NCI-H226 (cell line): Measurements from ENCODE around the gene ZNF367.

ENCODE experiments used
- DNase-seq: peaks from one replicate; pipeline ENCODE4 v3.0.0-alpha.2; 2015

The ZNF367 gene

DNA sequence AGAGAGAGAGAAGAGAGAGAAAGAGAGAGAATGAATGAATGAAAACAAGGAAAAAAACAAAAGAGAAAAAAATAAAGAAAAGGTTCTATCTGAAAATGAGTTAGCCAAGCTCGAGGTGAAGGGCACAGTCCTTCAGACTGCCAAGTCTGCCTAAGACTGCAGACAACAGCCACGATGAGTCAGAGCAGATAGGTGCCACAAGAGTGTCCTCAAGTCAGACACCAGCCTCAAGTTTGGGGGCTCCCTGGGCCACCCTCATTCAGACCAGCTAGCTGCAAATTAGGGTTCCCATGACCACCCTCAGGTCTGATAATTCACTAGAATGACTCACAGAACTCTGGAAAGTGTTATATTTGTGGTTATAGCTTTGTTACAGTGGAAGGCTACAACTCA, 17.9 kb upstream of the ZNF367 start:
- no peak for DNase-seq

DNA sequence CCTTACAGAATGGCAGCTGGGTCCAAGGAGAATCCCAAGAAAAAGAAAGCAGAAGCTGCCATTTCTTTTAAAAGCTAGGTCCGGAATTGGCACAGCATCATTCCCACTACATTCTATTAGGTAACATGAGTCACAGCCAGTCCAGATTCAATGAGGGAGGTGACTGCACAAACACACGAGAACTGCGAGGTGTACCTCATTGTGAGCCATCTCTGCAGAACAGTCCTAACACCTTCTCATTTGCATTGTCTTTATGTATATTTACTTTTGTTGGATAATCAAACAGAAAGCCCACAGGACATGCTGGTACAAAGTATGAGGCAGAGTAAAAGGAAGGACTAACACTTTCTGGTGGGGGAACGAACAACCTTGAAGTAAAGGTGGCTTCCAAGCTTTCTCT, 17.2 kb upstream of the ZNF367 start:
- DNase-seq, result no peak

DNA sequence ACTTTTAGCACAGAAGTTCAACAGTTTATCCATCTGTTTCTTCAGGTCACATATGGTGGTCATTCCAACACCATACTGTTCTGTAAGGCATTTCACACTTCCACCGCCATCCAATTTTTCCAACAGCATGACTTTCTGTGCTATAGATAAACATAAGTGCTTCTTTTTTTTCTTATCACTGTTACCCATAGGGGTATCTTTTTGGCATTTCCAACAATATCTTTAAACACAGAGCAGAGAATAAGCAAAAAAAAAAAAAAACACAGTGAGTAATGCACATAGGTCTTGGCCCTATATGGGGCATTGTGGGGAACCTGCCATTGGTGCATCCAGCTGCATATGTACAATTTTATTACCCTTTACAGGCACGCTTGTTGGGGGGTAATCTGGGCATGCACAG, 12.2 kb upstream of the ZNF367 start:
- DNase-seq, result no peak

DNA sequence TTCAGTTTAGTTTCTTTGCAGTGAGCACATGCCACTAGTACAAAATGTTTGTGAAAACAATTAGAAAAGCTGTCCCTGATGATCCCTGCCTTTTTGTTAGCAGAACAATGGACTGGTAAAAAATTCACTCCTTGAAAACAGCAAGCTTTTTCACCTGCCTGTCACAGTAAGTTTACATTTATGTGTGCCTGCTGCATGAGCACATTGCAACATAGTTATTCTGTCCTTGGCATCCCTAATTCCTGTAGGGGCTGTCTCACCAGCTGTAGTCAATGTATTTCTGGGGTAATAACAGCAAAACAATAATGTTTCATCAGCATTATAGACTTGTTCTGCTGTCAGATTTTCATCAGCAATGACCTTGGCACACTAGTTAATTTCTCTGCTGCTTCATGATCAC, 11.6 kb upstream of the ZNF367 start:
- DNase-seq, result no peak

DNA sequence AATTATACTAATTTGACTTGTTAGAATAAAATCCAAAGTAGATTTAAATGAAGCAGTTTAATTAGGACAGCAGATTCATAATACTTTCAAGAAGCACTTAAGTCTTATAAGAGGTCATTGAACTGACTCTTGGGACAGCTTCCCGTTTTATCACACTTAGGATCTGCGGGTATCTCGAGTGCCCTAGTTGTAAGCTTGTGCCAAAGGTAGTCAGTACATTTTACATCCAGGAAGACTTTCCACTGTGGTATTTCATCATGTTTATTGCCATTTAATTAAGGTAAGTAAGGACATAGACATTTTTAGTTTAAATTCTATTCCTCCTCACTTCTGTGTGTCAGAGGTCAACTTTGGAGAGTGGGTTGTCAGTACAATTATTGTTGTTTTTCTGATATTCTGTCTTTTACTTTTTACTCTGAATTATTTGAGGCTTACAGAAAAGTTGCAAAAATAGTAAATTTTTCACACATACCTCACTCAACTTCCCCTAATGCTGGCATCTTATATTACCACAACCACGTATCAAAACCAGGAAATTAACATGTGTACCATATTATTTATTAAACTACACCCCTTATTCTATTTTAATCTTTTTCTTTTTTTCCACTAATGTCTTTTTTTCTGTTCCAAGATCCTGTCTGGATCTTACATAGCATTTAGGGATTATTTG, 7.5 kb upstream of the ZNF367 start:
- no peak for DNase-seq

DNA sequence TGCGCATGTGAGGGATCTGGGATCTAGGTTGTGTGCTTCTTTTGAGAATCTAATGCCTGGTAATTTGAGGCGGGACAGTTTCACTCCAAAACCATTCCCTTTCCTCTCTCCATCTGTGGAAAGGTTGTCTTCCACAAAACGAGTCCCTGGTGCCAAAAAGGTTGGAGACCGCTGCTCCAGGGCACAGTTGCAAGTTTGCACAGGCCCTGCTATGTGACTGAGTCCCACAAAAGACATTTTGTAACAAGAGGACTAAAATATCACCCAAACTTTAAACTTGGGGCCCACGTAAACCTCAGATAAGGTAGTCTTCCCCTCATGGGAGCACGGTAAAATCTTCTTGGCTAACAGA, 5.8 kb upstream of the ZNF367 start:
- no peak for DNase-seq

DNA sequence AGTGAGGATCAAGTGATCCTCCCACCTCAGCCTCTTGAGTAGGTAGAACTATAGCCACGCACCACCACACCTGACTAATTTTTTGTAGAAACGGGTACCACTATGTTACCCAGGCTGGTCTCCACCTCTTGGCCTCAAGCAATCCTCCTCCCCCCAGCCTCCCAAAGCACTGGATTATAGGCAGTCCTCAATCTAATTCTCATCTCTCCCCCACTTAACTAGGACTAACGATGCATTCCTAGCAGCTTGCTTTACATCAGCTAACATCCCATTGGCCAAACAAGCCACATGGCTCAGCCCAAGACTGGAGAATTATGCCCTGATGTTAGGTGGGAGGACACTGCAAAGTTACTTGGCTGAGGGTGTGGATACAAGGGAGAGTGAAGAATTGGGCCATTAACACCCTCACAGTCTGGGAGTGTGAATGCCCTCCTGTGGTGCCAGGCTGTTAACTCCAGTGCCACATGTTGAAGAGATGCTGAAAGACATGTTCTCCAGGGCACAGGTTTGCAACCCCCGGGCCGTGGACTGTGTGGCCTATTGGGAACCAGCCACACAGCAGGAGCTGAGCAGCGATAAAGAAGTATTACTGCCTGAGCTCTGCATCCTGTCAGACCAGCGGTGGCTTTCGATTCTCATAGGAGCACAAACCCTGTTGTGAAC, 5.3 kb upstream of the ZNF367 start:
- DNase-seq, result no peak

DNA sequence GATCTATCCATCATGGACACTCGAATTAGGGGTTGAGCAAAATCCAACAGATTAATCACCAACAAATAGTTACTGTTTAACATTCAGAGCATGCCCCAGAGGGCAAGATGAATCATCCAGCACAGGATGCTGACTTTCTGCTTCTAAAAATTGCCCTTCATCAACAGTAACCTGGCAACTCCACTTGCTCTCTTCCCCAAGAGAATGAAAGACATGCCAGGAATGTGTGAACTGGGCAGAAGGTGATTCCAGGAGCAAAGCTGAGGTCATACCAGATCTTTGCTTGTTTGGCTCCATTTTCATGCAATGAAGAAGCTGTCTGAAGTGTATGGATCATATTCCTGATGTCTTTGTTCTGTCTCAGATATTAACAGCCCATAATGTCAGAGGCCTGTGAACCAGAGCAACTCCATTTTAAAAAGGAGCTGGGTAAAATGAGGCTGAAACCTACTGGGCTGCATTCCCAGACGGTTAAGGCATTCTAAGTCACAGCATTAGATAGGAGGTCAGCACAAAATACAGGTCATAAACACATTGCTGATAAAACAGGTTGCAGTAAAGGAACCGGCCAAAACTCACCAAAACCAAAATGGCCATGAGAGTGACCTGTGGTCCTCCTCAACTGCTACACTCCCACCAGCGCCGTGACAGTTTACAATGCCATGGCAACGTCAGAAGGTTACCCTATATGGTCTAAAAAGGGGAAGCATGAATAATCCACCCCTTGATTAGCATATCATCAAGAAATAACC, 2.5 kb upstream of the ZNF367 start:
- peak; percentile 99 for DNase-seq

DNA sequence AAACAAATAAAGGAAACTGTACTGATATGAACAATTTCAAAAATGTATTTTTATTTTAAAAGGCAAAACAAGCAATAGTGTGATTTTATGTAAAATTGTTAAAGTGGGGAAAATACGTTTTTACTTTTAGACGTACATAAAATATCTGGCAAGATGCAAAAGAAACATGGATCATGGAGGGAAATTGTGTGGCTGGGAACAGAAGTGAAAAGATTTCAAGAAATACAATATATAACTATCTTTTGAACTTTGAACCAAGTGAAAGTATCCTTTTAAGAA, 1.5 kb upstream of the ZNF367 start:
- no peak for DNase-seq

DNA sequence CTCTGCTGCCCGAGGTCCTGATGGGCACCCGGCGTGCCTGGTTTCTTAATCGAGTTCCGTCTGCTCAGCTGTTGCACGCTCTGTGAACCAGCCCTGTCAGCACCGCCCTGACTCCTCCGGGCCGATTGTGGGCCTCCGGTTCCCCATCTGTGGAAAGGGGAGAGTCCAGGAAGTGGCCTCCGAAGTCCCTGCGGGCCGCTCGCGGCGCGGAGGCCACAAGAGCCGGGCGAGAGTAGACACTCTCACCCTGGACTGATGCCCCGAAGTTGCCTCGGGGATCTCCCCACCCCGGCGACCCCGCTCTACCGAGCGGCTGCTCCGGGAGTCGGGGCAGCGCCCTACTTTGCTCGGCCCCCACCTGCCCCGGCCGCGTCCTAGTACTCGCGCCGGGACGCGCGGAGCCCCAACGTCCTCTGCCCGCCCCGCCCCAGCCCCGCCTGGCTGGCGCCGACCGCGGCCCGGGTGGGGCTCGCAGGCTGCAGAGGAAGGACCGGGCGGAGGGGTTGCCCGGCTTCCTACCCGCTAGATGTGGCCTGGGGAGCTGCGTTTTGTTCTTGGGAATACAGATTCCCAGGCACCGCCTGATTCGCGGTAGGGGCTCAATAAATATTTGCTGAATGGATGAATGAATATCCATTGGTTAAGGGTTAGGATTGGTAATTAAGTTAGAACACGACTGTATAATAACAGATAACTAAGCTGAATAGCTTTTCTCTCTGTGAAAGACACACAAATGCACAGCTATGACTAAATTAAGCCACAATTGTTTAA, 935 bp upstream of the ZNF367 start:
- peak; percentile 81 for DNase-seq

DNA sequence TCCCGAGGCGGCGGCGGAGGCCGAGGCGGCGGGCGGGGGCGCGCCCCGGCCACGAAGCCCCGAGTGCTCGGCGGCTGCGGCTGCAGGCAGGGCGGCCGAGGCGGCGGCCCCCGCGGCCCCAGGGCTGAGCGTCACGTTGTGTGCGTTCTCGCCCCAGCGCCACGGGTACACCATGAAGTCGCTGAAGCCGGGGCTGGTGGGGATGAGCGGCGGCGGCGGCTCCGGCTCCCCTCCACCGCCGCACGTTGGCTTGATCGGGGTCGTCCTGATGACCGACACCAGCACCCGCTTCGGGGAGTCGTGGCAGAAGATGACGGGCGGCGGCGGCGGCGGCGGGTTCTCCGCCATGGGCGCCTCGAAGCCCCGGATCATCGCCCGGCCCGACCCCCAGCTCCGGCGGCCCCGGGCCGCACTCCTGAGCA, 498 bp downstream of the ZNF367 start:
- DNase-seq, result no peak

DNA sequence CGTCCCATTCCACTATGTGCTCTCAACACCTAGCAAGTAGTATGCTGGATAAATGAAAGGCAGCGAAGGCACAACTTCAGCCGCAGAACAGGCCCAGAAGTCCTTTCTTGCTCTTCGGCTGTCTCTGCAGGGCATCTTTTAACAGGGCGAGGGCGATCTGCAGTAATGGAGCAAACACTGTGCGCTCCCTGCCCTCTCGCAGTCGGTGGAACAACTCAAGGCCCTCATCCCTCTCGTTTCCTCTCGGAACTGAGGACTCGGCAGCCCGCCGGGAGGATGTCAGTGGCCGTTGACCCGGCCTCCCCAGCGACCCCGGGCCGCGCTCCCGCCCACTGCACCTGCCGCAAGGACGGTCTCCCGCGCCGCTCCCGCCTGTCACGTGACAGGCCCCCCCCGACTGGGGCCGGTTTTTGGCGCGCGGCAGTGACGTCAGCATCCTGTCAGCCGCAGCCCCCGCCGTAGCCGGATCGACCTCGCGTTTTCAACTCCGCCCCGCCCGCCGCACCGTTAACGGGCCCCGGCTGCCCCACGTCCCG, 1.1 kb downstream of the ZNF367 start:
- peak; percentile 74 for DNase-seq

DNA sequence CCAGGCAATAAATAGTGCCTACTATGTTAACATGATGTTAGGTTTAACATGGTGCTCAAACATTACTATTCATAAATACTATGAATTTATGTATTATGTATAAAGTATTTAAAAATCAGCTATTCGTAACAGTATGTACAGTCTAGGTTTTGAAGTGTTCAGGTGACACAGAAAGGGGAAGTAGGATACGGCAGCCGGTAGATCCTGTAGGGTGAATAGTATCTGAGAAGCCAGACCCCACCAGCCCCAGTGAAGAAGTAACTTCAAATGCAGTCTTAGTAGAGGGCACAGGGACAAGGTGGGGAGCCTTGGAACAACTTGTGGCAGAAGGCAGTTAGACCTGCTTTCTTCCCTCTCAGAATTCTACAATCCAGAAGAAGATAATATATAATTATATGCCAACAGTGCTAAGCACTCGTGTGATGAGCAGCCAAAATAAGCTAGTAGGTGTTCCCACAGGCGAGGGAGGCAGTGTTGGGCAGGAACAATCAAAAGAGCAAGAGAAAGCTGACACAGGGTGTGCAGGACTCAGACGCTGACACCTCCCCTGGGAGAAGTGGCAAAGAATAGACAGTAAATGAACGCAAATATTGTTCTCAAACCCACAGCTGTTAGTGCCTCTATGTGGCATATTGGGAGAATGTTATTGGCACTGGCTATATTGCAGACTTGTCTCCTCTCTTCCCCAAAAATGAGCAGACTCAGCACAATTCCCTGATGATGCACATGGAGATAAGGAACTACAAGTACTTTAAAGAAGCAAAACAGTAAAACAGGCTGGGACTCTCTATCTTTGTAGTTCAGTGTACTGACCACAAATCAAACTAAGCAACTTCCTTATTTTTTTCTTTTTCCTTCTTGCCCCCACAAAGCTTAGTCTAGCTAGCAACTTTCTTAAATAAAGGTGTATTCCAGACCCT, 4.6 kb downstream of the ZNF367 start:
- no peak for DNase-seq

DNA sequence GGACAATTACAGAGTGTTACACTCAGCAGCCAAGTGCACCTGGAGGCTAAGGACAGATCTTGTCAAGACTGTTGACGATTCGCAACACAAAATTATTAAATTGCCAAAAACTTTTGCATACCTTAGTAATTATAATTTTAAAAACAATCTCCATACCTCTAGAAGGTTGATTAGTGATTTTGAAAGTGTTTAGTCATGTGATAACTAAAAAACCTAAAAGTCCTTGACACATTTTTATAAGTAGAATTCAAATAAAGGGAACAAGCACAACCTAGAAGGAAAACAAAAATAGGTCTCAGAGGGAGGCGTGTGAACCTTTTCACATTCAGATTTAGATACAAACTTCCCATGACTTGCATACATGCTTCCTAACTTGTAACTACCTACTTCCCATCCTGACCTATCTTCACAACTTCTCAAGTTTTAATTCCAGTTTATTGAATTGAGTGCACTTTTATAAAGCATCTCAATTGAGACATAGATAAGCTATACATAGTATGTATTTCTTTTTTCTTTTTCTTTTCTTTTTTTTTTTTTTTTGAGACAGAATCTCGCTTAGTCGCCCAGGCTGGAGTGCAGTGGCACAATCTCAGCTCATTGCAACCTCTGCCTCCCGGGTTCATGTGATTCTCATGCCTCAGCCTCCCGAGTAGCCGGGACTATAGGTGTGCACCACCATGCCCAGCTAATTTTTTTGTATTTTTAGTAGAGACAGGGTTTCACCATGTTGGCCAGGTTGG, 5.8 kb downstream of the ZNF367 start:
- DNase-seq, result no peak

DNA sequence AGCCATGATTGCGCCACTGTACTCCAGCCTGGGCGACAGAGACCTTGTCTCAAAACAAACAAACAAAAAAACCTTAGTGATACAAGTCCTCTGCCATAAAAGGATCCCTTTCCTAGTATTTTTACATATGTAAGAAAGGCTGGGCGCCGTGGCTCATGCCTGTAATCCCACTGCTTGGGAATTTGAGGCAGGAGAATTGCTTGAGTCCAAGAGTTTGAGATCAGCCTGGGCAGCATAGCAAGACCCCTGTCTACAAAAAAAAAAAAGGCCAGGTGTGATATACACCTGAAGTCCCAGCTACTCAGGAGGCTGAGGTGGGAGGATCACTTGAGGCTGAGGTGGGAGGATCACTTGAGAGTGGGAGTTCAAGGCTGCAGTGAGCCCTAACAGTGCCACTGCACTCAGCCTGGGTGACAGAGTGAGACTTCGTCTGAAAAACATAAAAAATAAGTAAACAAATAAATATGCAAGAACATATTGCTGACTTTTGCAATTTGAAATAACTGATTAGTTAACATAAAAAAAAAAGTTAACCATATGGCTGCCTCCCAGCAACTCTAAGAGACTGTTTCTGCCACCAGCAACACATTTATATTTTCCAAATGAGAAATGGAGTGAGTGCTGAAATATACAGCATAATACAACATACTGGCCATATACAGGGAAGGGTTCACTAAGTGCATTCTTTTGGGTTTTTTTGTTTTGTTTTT, 6.9 kb downstream of the ZNF367 start:
- DNase-seq, result no peak

DNA sequence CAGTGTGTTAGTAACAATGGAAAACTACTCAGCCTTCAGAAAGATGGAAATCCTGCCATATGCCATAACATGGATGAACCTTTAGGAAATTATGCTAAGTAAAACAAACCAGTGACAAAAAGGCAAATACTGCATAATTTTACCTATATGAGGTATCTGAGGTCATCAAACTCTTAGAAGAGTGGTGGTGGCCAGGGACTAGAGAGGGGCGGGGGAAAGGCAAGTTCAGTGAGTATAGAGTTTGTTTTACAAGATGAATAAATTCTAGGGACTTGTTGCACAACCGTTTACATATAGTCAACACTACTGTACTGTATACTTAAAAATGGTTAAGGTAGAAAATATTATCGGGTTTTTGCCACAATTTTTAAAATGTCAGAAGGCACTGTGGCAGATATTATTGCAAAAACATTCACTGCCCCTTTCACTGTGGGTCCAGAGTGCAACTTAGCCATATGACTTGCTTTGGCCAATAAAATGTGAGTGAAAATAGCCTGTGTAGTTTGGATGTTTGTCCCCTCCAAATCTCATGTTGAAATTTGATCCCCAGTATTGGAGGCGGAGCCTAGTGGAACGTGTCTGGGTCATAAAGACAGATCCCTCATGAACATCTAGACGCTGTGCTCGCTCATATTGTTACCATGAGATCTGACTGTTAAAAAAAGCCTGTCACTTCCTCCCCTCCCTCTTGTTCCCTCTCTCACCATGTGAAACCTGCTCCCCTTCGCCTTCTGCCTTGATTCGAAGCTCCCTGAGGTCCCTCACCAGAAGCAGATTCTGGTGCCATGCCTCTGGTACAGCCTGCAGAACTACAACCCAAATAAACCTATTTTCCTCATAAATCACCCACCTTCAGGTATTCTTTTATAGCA, 9.5 kb downstream of the ZNF367 start:
- DNase-seq, result no peak

DNA sequence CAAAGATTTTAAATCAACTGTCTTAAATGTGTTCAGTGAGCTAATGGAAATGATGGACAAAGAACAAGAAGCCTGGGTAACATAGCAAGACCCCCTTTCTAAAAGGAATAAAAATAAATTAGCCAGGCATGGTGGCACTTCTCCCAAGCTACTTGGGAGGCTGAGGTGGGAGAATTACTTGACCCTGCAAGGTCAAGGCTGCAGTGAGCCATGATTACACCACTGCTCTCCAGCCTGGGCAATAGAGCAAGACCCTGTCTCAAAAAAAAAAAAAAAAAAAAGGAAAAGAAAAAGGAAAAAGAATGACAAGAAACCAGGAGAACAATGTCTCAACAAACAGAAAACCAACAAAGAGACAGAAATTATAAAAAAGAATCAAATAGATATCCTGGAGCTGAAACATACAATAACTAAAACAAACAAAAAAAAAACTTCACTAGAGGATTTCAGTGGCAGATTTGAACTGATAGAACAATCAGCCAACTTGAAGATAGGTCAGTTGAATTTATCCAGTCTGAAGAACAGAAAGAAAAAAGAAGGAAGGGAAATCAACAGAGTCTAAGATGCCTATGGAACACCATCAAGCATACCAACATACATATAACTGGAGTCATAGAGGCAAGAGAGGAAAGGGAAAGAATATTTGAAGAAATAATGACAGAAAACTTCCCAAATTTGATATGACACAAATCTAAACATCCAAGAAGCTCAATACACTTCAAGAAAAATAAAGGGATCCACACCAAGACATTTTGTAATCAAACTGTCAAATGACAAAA, 17.8 kb downstream of the ZNF367 start:
- no peak for DNase-seq

DNA sequence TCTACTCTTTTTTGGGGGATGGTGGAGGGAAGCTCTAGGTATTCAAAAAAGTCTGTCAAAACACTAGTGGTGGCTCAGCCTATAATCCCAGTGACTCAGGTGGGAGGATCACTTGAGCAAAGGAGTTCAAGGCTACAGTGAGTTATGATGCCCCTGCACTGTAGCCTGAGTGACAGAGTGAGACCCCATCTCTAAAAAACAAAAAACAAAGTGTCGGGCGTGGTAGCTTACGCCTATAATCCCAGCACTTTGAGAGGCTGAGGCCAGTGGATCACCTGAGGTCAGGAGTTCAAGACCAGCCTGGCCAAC, 18.9 kb downstream of the ZNF367 start:
- DNase-seq, result no peak

DNA sequence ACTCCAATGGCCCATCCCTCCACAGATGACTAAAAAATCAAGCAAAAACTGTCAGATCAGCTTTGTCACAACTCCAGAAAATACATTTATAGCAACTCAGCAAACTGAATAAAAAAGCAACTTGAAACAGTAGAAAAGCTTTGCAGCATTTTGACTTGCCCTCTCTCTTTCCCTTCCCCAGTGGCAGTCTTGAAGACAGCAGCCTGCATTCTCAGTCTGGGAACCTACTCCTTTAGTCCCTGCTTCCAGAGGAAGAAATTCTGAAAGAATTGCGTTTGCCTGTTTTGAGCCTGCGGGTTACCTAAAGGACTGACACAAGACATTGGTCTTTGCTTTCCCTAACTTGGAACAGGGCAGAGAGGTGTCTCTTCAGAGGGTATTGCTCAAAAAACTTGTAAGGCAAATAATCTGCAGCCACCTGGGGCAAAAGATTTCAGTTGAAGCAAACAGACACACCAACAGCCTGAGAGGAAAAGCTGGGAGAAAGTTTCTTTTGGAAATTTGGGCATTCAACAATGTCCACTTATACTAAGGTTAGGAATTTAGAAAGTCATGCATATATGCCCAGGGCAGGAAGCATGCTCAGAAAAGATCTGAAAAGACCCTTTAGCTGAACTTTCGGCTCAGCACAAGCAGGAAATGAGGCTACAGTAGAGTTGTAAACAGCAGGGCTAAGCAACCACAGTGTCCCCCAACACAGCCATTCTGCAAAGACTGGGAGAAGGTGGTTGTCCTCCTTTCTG, 19.4 kb downstream of the ZNF367 start:
- DNase-seq, result no peak
